ENCODE data around the gene RFTN1.

Gene RFTN1

DNA sequence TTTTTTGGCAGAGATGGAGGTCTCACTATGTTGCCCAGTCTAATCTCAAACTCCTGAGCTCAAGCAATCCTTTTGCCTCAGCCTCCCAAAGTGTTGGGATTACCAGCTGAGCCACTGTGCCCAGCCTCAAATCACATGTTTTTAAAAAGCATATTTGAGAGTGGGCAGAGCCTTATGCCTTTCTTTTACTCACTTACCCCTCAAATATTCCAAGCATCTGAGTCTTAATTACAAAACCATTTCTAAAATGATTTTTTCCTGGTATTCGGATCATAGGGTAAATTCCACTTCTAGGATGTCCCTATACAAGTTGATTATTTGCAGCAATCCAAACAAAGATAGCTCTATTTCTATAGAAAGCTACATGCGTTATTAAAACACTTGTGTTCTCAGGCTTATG lies 106.1 kb downstream of the RFTN1 start:
- no peak overlapping the region for H4K8ac ChIP-seq (ENCODE audit: low read depth, low read length)
- no peaks in the 10 kb centered on the region for H3K79me1 ChIP-seq (ENCODE audit: low read depth, low read length)
- no peak overlapping the region for H2AFZ ChIP-seq (ENCODE audit: low read length)
- H2BK5ac ChIP-seq (ENCODE audit: low read length) = no peak overlapping the region
- H3K4ac ChIP-seq (ENCODE audit: low read length) = no peak overlapping the region
- H2BK120ac ChIP-seq (ENCODE audit: low read depth, low read length) = no peak overlapping the region
- no peak overlapping the region for H2AK5ac ChIP-seq (ENCODE audit: low read depth, low read length)
- H2BK15ac ChIP-seq (ENCODE audit: low read length) = no peak overlapping the region
- H3K9ac ChIP-seq (ENCODE audit: low read depth, low read length, poor library complexity) = no peak overlapping the region
- H3K4me2 ChIP-seq (ENCODE audit: insufficient read depth, low read length, poor library complexity, severe bottlenecking) = no peak overlapping the region
- peaks cover 3 to 21% of the 10 kb centered on the region in 2 donors for H3K4me1 ChIP-seq (ENCODE audit: control insufficient read depth in 2 of 2, insufficient read depth in 1 of 2, low read depth in 1 of 2, low read length in 2 of 2)
- H3K27me3 ChIP-seq (ENCODE audit: control insufficient read depth in 3 of 3, insufficient read depth in 3 of 3, low read depth in 1 of 3, low read length in 3 of 3) = no peaks in the 10 kb centered on the region
- H3K14ac ChIP-seq (ENCODE audit: low read length) = no peak overlapping the region
- peaks cover 0 to 2% of the 10 kb centered on the region in 2 donors for H3K9me3 ChIP-seq (replicated peaks in 1 of 2; ENCODE audit: control insufficient read depth in 2 of 2, insufficient read depth in 1 of 2, low read depth in 1 of 2, low read length in 2 of 2)
- H3K23ac ChIP-seq (ENCODE audit: low read depth, low read length, poor library complexity) = no peak overlapping the region
- H3K27ac ChIP-seq (replicated peaks; ENCODE audit: low read length) = no peak overlapping the region
- H3K4me3 ChIP-seq (ENCODE audit: low read length in 2 of 2) = no peak overlapping the region
- no peak overlapping the region for H4K91ac ChIP-seq (ENCODE audit: low read depth, low read length, poor library complexity)
- no peaks in the 10 kb centered on the region for H3K36me3 ChIP-seq (replicated peaks in 1 of 2; ENCODE audit: control insufficient read depth in 2 of 2, insufficient read depth in 2 of 2, low read length in 2 of 2)
- no peak overlapping the region for H2BK12ac ChIP-seq (ENCODE audit: low read length)
- WGBS, 2 donors (ENCODE audit: extremely low coverage in 2 of 2, insufficient read length in 2 of 2, insufficient replicate concordance in 1 of 2) = no CpG with 5 or more reads among the region's 2 CpGs
- DNase-seq (ENCODE audit: low spot score) = no peak
- H3K18ac ChIP-seq (ENCODE audit: low read length) = no peak overlapping the region

DNA sequence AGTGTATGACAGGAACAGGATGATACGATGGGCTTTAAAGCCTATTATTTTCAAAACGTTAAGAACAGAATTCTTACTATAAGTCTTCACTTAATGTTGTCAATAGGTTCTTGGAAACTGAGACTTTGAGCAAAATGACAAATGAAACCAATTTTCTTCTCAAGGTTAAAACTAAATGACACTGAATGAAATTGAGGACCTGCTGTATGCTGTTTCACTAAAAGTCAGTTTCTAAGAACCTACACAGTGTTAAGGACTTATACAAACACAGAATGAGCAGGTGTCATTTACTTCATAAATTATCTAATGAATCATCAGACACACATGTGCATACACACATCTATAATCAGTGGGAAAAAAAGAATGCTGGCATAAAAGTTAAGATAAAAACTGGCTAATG lies 106.9 kb downstream of the RFTN1 start:
- no peak overlapping the region for H3K18ac ChIP-seq (ENCODE audit: low read length)
- no peak overlapping the region for H3K14ac ChIP-seq (ENCODE audit: low read length)
- DNase-seq (ENCODE audit: low spot score) = no peak
- no peaks in the 10 kb centered on the region for H3K36me3 ChIP-seq (replicated peaks in 1 of 2; ENCODE audit: control insufficient read depth in 2 of 2, insufficient read depth in 2 of 2, low read length in 2 of 2)
- no peak overlapping the region for H2AK5ac ChIP-seq (ENCODE audit: low read depth, low read length)
- no peaks in the 10 kb centered on the region for H3K27me3 ChIP-seq (ENCODE audit: control insufficient read depth in 3 of 3, insufficient read depth in 3 of 3, low read depth in 1 of 3, low read length in 3 of 3)
- H2BK15ac ChIP-seq (ENCODE audit: low read length) = no peak overlapping the region
- peaks cover 0 to 2% of the 10 kb centered on the region in 2 donors for H3K9me3 ChIP-seq (replicated peaks in 1 of 2; ENCODE audit: control insufficient read depth in 2 of 2, insufficient read depth in 1 of 2, low read depth in 1 of 2, low read length in 2 of 2)
- no peak overlapping the region for H3K4me2 ChIP-seq (ENCODE audit: insufficient read depth, low read length, poor library complexity, severe bottlenecking)
- no peak overlapping the region for H2AFZ ChIP-seq (ENCODE audit: low read length)
- no peak overlapping the region for H3K27ac ChIP-seq (replicated peaks; ENCODE audit: low read length)
- no peak overlapping the region for H4K91ac ChIP-seq (ENCODE audit: low read depth, low read length, poor library complexity)
- no peak overlapping the region for H2BK5ac ChIP-seq (ENCODE audit: low read length)
- no peak overlapping the region for H2BK120ac ChIP-seq (ENCODE audit: low read depth, low read length)
- no CpG with 5 or more reads among the region's 2 CpGs for WGBS, 2 donors (ENCODE audit: extremely low coverage in 2 of 2, insufficient read length in 2 of 2, insufficient replicate concordance in 1 of 2)
- H2BK12ac ChIP-seq (ENCODE audit: low read length) = no peak overlapping the region
- no peak overlapping the region for H3K4me3 ChIP-seq (ENCODE audit: low read length in 2 of 2)
- H3K4me1 ChIP-seq (ENCODE audit: control insufficient read depth in 2 of 2, insufficient read depth in 1 of 2, low read depth in 1 of 2, low read length in 2 of 2) = peaks cover 3 to 21% of the 10 kb centered on the region in 2 donors
- H3K9ac ChIP-seq (ENCODE audit: low read depth, low read length, poor library complexity) = no peak overlapping the region
- H4K8ac ChIP-seq (ENCODE audit: low read depth, low read length) = no peak overlapping the region
- no peak overlapping the region for H3K23ac ChIP-seq (ENCODE audit: low read depth, low read length, poor library complexity)
- H3K79me1 ChIP-seq (ENCODE audit: low read depth, low read length) = no peaks in the 10 kb centered on the region
- no peak overlapping the region for H3K4ac ChIP-seq (ENCODE audit: low read length)

DNA sequence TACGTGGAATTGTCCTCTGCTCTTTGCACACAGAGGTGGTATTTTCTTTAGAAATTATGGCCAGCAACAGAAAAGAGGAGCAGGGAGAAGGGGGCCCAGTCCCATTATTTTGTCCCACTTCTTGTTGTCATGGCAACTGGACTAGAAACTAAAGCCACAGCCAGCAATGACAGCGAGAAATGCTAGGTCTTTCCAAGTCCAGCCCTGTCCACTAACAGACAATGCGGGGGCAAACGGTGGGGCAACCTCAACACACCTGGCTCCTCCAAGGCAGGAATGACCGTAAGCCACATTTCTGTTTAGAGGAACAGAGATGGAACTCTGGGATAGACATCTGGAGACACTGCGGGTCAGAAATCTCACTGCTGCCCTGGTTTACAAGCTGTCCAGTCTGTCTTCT lies 107.3 kb downstream of the RFTN1 start:
- peaks cover 0 to 2% of the 10 kb centered on the region in 2 donors for H3K9me3 ChIP-seq (replicated peaks in 1 of 2; ENCODE audit: control insufficient read depth in 2 of 2, insufficient read depth in 1 of 2, low read depth in 1 of 2, low read length in 2 of 2)
- no peaks in the 10 kb centered on the region for H3K36me3 ChIP-seq (replicated peaks in 1 of 2; ENCODE audit: control insufficient read depth in 2 of 2, insufficient read depth in 2 of 2, low read length in 2 of 2)
- H3K79me1 ChIP-seq (ENCODE audit: low read depth, low read length) = no peaks in the 10 kb centered on the region
- no peak overlapping the region for H3K4ac ChIP-seq (ENCODE audit: low read length)
- no peak overlapping the region for H2BK120ac ChIP-seq (ENCODE audit: low read depth, low read length)
- DNase-seq (ENCODE audit: low spot score) = no peak
- H3K23ac ChIP-seq (ENCODE audit: low read depth, low read length, poor library complexity) = no peak overlapping the region
- H4K91ac ChIP-seq (ENCODE audit: low read depth, low read length, poor library complexity) = no peak overlapping the region
- no peak overlapping the region for H2BK12ac ChIP-seq (ENCODE audit: low read length)
- H3K4me3 ChIP-seq (ENCODE audit: low read length in 2 of 2) = no peak overlapping the region
- no peak overlapping the region for H3K27ac ChIP-seq (replicated peaks; ENCODE audit: low read length)
- H2AK5ac ChIP-seq (ENCODE audit: low read depth, low read length) = no peak overlapping the region
- H3K18ac ChIP-seq (ENCODE audit: low read length) = no peak overlapping the region
- no peak overlapping the region for H3K4me2 ChIP-seq (ENCODE audit: insufficient read depth, low read length, poor library complexity, severe bottlenecking)
- no peak overlapping the region for H2AFZ ChIP-seq (ENCODE audit: low read length)
- H3K14ac ChIP-seq (ENCODE audit: low read length) = no peak overlapping the region
- H3K4me1 ChIP-seq (ENCODE audit: control insufficient read depth in 2 of 2, insufficient read depth in 1 of 2, low read depth in 1 of 2, low read length in 2 of 2) = peaks cover 3 to 21% of the 10 kb centered on the region in 2 donors
- no peak overlapping the region for H2BK15ac ChIP-seq (ENCODE audit: low read length)
- no peaks in the 10 kb centered on the region for H3K27me3 ChIP-seq (ENCODE audit: control insufficient read depth in 3 of 3, insufficient read depth in 3 of 3, low read depth in 1 of 3, low read length in 3 of 3)
- H3K9ac ChIP-seq (ENCODE audit: low read depth, low read length, poor library complexity) = peak overlapping the region; percentile 12
- no peak overlapping the region for H2BK5ac ChIP-seq (ENCODE audit: low read length)
- no CpG with 5 or more reads among the region's 6 CpGs for WGBS, 2 donors (ENCODE audit: extremely low coverage in 2 of 2, insufficient read length in 2 of 2, insufficient replicate concordance in 1 of 2)
- H4K8ac ChIP-seq (ENCODE audit: low read depth, low read length) = no peak overlapping the region

- Histone ChIP-seq H3K27me3 (ENCODE audit: control insufficient read depth in 3 of 3, insufficient read depth in 3 of 3, low read depth in 1 of 3, low read length in 3 of 3) (no peaks in the 10 kb centered on the region), H2BK5ac (ENCODE audit: low read length) (no peak overlapping the region), H3K79me1 (ENCODE audit: low read depth, low read length) (no peaks in the 10 kb centered on the region), H3K4me2 (ENCODE audit: insufficient read depth, low read length, poor library complexity, severe bottlenecking) (no peak overlapping the region), H3K4ac (ENCODE audit: low read length) (no peak overlapping the region), H2BK120ac (ENCODE audit: low read depth, low read length) (no peak overlapping the region), H2BK15ac (ENCODE audit: low read length) (no peak overlapping the region), H3K9me3 (replicated peaks in 1 of 2; ENCODE audit: control insufficient read depth in 2 of 2, insufficient read depth in 1 of 2, low read depth in 1 of 2, low read length in 2 of 2) (peaks cover 0 to 2% of the 10 kb centered on the region in 2 donors), H3K9ac (ENCODE audit: low read depth, low read length, poor library complexity) (no peak overlapping the region), H4K91ac (ENCODE audit: low read depth, low read length, poor library complexity) (no peak overlapping the region), H3K27ac (replicated peaks; ENCODE audit: low read length) (no peak overlapping the region), H3K36me3 (replicated peaks in 1 of 2; ENCODE audit: control insufficient read depth in 2 of 2, insufficient read depth in 2 of 2, low read length in 2 of 2) (no peaks in the 10 kb centered on the region), H3K23ac (ENCODE audit: low read depth, low read length, poor library complexity) (no peak overlapping the region), H4K8ac (ENCODE audit: low read depth, low read length) (no peak overlapping the region), H2AK5ac (ENCODE audit: low read depth, low read length) (no peak overlapping the region), H3K4me1 (ENCODE audit: control insufficient read depth in 2 of 2, insufficient read depth in 1 of 2, low read depth in 1 of 2, low read length in 2 of 2) (peaks cover 9 to 26% of the 10 kb centered on the region in 2 donors), H2BK12ac (ENCODE audit: low read length) (no peak overlapping the region), H3K4me3 (ENCODE audit: low read length in 2 of 2) (no peak overlapping the region), H2AFZ (ENCODE audit: low read length) (no peak overlapping the region), H3K14ac (ENCODE audit: low read length) (no peak overlapping the region), H3K18ac (ENCODE audit: low read length) (no peak overlapping the region)
- no CpG with 5 or more reads among the region's 6 CpGs for WGBS, 2 donors (ENCODE audit: extremely low coverage in 2 of 2, insufficient read length in 2 of 2, insufficient replicate concordance in 1 of 2)
- DNase-seq (ENCODE audit: low spot score) = no peak
Measured at GRCh38 chr3:16404349-16404895, 109.1 kb downstream of the RFTN1 start.

Data from neuronal stem cell (in vitro differentiated cells).